NCI-H82 treated with DMSO at 0.1 percent for 48 hours (cell line): ENCODE measurements around the gene PLK5.

Source experiments
- DNase-seq: peaks from one replicate; lab custom pipeline; 2025; ENCODE audit not compliant: unreplicated experiment; lab: John Stamatoyannopoulos, UW

The PLK5 gene

GRCh38 chr19:1576242-1577089 is 52.6 kb downstream of the PLK5 start:
- DNase-seq = no peak

- no peak for DNase-seq
Measured at GRCh38 chr19:1577090-1577928, 53.4 kb downstream of the PLK5 start.

- DNase-seq = no peak
Measured at GRCh38 chr19:1577929-1578618, 54.2 kb downstream of the PLK5 start.

- no peak for DNase-seq
Measured at GRCh38 chr19:1579222-1579621, 55.3 kb downstream of the PLK5 start.

- DNase-seq = no peak
Measured at GRCh38 chr19:1580382-1580781, 56.5 kb downstream of the PLK5 start.

- DNase-seq = no peak
Measured at GRCh38 chr19:1580957-1581356, 57.1 kb downstream of the PLK5 start.

GRCh38 chr19:1582201-1582600 is 58.3 kb downstream of the PLK5 start:
- DNase-seq = no peak

- DNase-seq = no peak
Measured at GRCh38 chr19:1584500-1585242, 60.8 kb downstream of the PLK5 start.

- DNase-seq = no peak
Measured at GRCh38 chr19:1585243-1585580, 61.3 kb downstream of the PLK5 start.
